ENCODE measurements around the gene MBOAT2.
"Not testable (repeated sequence)": the region's sequence is repeated elsewhere in the genome, so short reads cannot be mapped to it uniquely, and the experiment has no call there.

MBOAT2 gene

DNA sequence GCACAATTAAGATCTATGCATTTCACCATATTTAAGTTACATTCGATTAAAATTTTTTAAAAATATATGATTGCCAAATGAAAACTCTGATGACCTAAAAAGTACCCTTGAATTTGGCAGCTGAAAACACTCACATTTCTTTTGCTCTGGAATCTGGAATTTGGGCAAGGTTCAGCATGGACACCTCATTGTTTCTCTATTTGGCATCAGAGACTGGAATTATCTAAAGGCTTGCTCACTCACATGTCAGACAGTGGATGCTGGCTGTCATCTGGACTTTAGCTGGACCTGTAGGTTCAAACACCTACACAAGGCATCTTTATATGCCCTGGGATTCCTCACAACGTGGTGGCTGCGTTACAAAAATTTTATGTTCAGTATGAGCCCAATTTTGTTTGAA is 16.1 kb downstream of the MBOAT2 start:
- no peak for DNase-seq

DNA sequence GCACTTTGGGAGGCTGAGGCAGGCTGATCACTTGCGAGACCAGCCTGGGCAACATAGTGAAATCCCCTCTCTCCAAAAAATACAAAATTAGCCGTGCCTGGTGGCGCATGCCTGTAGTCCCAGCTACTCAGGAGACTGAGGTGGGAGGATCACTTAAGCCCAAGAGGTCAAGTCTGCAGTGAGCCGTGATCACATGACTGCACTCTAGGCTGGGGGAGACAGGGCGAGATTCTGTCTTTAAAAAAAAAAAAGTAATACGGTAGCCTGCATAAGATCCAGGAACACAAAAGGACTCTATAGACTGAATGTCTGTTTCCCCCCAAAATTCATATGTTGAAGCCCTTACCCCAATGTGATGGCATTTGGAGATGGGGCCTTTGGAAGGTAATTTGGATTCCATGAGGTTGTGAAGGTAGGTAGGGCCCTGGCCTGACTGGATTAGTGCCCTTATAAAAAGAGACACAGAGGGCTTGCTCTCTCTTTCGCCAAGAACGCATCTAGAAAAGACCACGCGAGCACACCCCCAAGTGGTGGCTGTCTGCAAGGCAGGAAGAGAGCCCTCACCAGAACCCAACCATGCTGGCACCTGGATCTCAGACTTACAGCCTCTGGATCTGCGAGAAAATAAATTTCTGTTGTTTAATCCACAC is 17.0 kb downstream of the MBOAT2 start:
- peak; percentile 21 for DNase-seq

DNA sequence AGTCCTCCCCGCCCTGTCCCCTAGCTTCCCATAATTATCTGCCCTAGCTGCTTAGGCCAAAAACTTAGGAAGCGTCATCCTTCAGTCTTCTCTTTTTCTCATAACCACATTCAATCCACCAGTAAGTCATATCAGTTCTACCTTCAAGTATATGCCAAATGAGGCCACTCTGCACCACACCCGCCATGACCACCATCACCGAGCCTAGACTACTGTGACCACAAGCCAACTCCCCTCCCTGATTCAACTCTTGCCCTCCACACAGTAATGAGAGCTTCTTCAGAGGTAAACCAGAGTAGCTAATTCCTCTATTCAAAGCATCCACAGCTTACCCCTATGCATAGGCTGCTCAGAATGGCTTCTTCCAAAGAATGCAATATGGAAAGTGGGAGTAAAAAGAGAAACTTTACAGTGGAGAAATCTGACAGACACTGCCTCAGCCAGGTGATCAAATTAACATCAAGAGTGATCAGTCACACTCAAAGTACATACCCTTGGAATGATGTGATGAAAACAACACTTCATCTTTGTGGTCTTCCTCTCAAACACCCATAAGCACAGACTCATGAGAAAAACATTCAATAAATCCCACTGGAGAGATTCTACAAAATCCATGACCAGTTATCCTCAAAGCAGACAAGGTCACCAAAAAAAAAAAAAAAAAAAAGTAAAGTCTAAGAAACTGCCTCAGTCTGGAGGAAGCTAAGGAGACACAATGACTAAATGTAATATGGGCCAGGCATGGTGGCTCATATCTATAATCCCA is 17.7 kb downstream of the MBOAT2 start:
- no peak for DNase-seq

DNA sequence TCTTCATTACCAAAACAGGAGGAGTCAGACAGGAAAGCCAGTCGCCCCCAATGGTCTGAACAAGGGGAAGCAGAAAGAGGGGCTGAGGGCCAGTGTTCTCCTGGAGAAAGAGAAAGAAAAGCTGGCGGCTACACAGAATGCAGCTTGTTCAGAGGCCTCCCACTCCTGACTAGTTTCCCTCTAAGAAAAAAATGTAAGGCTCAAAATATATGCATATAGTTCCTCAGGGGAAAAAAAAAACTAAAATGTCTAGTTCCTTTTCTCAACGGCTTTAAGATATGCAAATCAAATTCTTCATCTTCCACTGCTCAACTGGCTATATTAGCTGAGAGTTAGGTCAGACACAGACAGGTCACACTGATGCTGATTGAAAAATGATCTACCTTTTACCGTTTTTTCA is 18.6 kb downstream of the MBOAT2 start:
- no peak for DNase-seq

DNA sequence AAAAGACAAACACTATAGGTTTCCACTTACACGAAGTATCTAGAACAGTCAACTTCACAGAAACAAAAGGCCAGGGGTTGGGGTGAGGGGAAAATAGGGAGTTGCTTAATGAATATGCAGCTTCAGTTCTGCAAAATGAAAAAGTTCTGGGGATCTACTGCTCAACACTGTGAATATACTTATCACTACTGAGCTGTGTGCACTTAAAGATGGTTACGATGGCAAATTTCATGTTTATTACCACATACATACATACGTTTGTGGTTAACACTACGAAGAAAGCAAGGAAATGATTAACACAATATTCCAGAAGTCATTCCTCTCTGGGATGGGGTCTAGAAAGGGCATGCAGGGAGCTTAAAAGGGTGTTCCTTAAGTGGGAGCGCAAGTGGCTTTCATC is 19.3 kb downstream of the MBOAT2 start:
- no peak for DNase-seq

DNA sequence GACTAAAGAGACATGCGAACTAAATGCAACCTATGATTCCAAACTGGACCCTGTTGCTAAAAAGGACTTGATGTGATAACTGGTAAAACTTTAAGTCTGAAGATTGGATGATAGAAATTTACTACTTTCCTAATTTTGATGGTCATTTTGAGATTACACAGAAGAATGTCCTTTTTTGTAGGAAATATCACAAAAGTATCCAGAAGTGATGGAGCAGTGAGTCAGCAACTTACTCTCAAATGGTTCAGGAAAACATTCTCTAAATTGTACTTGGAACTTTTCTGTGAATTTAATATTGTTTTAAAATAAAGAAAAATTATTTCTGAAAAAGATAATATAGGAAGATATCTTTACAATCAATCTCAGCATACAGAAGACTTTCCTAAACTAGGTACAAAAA is 19.9 kb downstream of the MBOAT2 start:
- no peak for DNase-seq

DNA sequence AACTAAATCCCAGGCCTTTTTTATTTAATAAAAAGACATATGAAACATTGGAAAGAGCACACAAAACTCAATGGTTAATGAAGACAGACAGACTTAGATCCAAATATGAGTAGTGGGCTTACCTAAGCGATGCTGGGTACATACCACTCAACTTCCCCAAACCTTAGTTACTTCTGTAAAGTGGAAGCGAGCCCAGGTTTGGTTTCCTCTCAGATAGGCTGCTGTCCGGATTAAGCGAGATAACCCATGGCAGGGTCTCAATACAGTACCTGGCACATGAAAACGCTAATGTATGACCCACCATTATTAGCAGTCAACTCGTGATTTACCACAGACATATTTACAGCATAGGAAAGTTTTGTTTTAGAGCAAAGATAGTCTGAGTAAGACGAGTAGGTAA is 21.6 kb downstream of the MBOAT2 start:
- DNase-seq = no peak

DNA sequence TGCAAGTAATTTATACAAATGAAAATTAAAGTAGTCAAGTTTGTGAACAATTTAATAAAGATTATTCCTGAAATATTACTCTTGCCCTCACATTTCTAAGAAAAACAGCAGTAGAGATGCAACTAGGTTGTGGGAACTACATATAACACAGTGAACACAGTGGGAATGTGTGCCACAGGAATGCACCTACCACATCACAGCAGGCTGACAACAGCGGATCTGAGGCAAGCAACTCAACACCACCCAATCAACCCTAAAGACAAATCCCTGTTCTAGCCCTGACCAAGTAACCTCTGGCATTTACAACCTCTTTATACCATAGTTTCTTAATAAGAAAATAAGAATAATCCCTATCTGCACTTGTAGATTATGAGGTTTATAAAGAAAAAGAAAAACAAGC is 23.4 kb downstream of the MBOAT2 start:
- no peak for DNase-seq

DNA sequence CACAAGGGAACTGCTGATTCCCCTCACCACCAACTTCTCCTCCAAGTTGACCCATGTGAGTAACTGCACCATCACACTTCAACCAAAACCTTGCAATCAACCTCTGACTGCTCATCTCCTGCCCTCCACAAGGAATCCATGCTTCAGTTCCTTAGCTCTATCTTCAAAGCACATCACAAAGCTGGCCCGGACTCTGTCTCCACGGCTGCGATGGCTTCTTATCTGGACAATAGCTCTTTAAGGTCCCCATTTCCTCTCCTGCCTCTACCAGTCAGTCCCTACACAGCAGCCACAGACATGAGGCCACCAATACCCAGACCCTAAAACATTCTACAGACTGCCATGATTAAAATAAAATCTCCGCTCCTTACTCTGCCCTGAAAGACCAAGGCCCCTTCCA is 25.7 kb downstream of the MBOAT2 start:
- no peak for DNase-seq

DNA sequence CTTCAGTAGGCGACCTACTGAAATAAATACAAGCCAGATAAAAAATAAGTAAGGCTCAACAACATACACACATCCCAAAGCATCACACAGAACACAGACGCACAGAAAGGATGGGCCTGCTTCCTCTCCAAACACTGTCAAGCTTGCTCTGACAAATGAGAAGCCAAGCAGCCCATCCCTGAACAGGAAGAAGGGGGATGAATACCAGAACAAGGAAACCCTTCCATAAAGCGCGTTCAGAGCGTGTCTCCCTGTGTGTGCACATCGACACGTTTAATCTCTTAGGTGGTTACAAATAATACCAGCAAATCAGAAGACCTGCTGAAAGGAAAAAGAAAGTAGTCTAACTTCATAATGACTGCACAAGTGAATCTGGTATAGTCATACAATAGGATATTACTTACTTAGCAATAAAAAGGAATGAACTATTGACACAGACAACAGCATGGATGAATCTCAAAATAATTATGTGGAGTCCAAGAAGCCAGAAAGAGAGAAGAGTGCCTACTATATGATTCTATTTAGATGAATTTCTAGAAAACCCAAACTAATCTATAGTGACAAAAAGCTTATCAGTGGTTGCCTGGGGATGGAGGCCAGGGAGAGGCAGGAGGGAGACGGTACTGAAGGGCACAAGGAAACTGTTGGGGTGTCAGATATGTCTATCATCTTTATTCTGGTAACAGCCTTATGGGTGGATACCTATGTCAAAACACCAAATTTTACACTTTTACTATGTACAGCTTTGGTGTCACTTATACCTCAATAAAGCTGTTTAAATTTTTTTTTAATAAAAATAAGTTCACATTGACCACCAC is 26.8 kb downstream of the MBOAT2 start:
- no peak for DNase-seq

DNA sequence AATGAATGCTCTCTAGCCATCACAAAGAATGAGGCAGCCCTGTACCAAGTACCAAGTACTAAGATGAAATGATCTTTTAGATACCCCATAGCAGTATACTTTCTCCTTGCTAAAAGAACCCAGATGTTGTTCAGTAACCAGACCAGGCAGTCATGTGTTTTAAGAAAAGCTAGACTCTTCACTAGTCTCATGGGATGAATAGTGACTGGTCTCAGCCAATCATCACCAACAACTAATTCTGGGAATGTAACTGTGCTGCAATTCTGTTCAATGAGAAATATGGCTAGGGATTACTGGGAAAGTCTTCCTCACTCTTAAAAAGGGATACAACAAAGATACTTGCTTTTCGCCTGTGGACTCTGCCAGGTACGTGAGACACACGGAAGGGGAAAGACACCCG is 29.5 kb downstream of the MBOAT2 start:
- no peak for DNase-seq

DNA sequence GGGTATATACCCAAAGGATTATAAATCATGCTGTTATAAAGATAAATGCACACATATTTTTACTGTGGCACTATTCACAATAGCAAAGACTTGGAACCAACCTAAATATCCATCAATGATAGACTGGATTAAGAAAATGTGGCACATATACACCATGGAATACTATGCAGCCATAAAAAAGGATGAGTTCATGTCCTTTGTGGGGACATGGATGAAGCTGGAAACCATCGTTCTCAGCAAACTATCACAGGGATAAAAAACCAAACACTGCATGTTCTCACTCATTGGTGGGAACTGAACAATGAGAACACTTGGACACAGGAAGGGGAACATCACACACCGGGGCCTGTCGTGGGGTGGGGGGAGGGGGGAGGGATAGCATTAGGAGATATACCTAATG is 30.5 kb downstream of the MBOAT2 start:
- DNase-seq = not testable (repeated sequence)

DNA sequence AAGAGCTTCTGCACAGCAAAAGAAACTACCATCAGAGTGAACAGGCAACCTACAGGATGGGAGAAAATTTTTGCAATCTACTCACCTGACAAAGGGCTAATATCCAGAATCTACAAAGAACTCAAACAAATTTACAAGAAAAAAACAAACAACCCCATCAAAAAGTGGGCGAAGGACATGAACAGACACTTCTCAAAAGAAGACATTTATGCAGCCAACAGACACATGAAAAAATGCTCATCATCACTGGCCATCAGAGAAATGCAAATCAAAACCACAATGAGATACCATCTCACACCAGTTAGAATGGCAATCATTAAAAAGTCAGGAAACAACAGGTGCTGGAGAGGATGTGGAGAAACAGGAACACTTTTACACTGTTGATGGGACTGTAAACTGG is 30.9 kb downstream of the MBOAT2 start:
- not testable (repeated sequence) for DNase-seq

DNA sequence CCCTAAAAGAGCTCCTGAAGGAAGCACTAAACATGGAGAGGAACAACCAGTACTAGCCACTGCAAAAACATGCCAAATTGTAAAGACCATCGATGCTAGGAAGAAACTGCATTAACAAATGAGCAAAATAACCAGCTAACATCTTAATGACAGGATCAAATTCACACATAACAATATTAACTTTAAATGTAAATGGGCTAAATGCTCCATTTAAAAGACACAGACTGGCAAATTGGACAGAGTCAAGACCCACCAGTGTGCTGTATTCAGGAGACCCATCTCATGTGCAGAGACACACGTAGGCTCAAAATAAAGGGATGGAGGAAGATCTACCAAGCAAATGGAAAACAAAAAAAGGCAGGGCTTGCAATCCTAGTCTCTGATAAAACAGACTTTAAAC is 34.1 kb downstream of the MBOAT2 start:
- DNase-seq = not testable (repeated sequence)

DNA sequence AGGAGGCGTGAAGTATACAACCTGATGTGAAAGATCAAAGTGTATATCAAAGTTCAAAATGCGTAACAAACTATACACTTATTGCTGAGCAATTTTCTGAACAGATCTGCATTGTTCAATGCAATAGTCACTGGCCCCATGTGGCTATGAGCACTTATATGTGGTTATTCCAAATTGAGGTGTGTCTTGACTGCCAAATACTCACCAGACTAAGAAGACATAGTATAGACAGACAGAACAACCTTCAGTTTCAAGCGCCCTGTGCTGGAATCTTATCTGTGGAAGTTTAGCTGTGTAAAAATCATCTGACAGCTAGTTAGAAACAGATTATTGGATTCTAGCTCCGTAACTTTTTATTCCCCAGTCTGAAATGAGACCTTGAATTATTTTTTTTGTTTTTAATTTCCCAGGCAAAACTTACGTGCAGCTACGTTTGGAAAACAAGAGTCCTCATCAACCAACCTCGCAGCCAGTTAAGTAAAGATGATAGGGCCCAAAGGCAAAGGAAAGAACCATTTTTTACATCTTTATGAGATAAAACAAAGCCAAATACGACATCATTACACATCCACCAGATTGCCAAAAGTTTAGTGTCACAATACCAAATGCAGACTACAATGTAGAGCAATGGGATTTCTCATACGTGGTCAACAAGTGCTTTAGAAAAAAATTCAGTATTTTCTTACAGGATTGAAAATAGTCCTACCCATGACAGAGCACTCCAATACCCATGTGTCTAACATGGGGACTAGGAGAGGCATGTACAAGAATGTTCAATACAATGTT is 37.2 kb downstream of the MBOAT2 start:
- DNase-seq = no peak

DNA sequence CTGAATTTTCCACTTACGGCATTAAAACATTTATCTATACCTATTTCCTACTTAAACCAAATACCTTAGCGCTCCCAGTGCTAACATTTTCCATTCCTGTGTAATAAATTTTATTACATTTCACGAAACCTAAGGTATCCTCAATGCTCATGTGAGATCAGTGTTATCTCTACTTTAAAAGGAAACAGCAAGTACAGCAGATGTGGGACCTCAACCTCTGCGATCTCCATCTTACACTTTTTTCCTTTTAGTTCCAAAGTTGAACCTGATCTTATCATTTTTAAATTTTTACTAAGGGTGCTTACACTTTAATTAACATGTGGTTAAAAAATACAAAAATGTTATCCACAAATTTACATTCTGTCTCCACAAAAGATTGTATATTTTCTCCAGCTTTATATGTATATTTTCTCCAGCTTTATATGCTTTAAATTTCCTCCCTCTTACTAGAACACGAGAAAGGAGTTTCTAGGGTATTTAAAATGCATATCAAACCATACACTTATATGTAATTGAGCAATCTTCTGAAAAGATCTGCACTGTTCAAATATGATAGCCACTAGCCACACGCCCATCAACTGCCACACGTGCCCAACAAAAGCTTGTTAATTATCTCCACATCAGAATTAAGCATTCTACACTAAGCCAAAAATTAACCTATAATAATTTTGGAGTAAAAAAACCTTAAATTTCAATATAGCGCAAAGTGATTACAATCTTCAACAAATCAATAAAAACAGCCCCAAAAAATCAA is 38.1 kb downstream of the MBOAT2 start:
- DNase-seq = no peak

DNA sequence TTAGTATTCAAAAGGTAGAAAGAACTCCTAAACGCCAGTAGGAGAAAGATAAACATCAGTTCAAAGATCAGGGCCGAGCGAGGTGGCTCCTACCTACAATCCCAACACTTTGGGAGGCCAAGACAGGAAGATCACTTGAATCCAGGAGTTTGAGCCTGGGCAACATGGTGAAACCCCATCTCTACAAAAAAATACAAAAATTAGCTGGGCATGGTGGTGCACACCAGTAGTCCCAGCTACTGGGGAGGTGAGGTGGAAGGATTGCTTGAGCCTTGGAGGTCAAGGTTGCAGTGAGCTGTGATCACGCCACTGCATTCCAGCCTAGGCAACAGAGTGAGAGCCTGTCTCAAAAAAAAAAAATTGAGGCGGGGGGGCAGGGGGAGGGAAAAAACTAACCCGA is 40.6 kb downstream of the MBOAT2 start:
- DNase-seq = no peak

DNA sequence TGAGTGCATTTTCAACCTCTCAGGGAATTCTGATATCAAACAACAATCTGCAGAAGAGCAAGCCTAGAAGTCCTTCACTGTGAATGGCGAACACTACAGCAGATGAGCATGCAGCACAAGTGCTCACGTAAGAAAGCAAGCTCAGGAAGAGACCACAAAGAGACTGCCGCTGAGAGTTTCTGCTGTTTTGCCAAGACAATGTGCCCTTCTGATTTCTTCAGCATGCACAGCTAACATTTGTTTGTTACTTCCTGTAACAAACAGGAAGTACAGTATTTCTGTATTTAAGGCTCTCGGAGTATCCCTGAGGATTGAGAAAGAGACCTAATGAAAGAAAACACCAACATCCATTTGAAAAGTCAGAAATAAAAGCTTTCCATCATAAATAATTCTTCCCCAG is 45.9 kb downstream of the MBOAT2 start:
- DNase-seq = no peak

DNA sequence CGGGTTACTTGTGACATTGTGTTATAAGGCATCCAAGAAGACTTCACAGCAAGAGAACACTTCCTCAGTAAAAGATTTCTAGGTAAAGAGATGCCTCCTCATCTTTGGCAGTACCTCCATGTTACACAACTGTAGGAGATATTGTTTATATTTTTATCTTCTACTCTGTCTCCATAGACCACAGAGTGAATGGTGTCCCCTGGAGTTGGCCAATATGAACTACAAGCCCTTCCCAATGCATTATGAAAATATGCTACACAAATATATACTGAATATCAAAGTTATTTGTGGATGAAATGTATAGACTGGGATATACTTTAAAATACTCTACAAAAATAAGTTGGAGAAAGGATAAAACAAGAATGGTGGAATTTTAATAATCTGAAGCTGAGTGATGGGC is 46.7 kb downstream of the MBOAT2 start:
- no peak for DNase-seq

DNA sequence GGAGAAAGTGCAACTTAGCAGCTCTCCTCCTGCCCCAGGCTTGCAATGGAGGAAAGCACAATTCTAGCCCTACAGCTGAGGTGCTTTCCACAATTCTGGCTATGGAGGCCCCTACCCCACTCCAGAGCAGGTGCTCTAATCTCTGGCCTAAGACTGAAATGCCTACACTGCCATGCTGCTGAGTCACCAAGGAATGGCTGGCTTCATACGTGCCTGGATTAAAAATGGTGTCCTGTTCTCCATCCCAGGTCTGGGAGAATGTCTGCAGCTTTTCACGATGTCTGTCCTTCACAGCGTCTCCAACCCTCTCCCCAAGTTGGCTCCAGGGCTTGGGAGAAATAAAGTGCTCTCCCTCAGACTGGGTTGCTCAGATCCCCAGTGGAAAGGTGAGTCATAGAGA is 48.5 kb downstream of the MBOAT2 start:
- DNase-seq = no peak

DNA sequence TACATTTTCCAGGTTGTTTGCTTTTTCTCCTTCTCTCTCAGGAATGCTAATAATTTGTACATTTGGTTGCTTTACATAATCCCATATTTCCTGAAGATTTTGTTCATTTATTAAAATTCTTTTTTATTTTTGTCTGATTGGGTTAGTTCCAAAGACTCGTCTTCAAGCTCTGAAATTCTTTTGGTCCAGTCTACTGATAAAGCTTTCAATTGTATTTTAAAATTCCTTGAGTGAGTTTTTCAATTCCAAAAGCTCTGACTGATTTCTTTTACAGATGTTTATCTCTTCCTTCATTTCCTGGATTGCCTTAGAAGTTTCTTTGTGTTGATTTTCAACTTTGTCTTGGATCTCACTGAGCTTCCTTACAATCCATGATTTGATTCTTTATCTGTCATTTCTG is 50.0 kb downstream of the MBOAT2 start:
- DNase-seq = no peak

DNA sequence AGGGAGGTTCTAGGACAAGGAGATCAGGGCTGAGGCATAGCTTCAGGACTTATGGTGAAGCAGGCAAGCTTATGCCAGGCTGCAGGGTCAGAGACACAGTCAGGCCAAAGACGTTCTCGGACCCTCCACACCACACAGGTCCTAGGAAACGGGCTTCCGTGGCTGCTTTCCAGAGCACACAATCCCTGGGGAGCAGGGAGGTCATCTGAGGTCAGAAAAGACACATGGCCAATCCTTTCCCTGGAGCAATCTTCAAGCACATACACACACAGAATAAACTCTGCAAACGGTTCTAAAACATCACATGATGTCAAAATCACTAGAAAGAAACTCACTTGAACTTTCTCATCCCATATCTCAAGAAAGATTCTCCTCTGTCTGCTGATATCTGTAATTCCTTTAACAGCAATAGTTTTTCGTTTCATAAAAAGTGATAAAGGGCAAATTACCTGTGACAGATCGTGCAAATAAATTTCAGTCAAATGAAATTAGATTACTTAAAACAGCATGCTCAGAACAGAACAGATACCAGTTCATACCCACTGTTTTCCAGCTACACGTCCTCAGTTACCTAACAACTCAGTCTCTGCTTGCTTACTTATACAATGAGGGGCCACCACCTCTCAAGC is 63.9 kb downstream of the MBOAT2 start:
- DNase-seq = no peak

Measured in activated CD4-positive, alpha-beta T cell treated with anti-CD3 and anti-CD28 coated beads, Interleukin-2, amount 50 U/mL, for 16 hours (primary cell).